Activated naive CD4-positive, alpha-beta T cell treated with anti-CD3 and anti-CD28 coated beads, Interleukin-2, amount 10 ng/mL, durations not matched to agents 5 hours and 36 hours (primary cell): Measurements from ENCODE around the gene TRAPPC3L. TPM values are rescaled to one million over a fixed set of nuclear protein-coding genes. Genes with fewer than 3 reads are reported as not detected.

Experiments
- total RNA-seq, 2 experiments: library from RNA; stranded (reverse); gene quantifications; one replicate each; pipeline ENCODE4 v1.2.3, GENCODE V29; 2021

Gene TRAPPC3L
- not detected for total RNA-seq

DNA sequence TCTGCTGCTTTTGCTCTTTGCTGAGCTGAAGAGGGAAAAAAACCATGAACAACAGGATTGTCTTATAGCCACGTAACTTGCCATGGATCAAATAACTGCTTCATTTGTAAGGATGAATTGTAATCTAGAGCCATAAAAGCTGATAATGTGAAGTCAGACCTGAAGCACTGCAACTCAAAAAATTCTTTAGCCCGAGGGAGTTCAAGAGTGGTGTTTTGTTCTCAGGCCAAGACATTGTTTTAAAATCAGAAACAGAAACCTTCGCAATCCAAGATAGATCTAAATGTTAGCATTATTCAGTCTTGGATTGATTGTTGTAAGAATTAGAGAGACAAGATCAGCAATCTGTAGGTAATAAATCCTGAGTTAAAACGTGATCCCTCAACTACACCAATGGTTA is at the start of gene TRAPPC3L:
TSS of gene TRAPPC3L (minus strand) at position 34 of the 400 bp plus-strand sequence. CDS start 170 bp downstream, outside the sequence.

DNA sequence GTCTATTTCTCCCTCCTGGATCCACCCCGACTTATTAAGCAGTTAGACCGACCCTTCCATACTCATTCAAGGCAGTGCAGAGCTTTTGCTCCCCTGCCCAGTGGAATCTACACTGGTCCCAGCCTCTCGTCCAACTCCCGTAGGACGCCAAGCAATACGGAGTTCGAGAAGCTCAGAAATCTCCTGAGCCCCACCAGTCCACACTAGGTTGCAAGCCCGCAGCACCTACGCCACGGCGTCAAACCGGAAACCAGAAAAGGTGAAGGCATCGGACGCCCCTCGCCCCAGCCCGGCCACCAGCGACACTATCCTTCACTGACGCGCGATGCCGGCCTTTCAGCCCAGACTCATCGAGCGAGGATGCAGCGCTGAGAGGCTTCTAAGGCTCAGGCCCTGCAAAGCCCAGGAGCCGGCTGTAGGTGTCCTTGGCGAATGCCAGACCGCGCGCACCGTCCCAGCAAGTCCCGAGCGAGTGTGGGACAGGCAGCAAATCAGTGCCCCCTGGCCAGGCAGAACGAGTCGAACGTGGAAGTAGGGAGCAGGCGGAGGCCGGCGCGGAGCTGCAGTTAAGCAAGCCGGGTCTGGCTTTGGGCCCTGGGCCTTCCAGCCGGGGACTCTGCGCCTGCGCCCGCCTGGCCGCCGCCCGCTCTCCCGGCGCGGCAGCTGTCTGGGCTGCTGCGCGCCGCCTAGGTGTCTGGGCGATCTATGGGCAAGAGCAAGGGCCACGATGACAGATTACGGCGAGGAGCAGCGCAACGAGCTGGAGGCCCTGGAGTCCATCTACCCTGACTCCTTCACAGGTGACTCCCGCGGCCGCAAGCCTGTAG is 25.6 kb upstream of the TRAPPC3L start, which contains the start of gene RWDD1:
TSS of gene RWDD1 (plus strand) at position 649 of the 827 bp plus-strand sequence. CDS start at position 728, 79 bp downstream.

DNA sequence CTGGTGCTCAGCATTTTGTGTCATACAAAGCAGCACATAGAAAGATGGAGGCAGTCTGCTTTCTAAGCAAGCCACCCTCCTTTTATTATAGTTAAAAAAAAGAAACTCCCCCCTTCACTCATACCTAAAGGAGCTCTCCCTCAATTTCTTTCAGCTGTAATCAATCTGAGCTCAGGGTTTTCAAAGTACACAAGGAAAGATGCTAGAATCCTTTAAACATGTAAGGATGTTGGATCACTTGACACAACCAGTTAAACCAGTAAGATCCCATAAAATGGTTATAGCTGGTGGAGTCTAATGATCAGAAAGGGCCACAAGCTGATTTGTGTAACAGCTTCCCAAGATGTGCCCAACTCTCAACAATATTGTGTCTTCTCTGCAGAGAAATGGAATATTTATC is 8.0 kb upstream of the TRAPPC3L start, which contains the start of gene CALHM4:
TSS of gene CALHM4 (plus strand) at position 301 of the 400 bp plus-strand sequence. CDS start at position 344, 43 bp downstream.

DNA sequence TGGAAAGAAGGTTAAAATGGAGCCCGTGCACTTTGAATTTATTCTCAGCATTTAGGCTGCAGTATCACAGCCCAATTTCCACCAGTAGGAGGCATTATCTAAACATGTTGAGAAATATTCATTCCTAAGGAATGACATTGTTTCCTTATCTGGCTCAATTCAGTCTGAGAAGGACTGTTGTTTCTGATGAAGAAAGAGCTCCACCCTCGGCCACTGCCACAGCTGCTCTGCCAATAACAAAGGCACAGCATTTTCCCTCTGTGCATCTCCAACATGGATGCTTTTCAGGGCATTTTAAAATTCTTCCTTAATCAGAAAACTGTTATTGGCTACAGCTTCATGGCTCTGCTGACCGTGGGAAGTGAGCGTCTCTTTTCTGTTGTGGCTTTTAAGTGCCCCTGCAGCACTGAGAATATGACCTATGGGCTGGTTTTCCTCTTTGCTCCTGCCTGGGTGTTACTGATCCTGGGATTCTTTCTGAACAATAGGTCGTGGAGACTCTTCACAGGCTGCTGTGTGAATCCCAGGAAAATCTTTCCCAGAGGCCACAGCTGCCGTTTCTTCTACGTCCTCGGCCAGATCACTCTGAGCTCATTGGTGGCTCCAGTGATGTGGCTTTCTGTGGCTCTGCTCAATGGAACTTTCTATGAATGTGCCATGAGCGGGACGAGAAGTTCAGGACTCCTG is 33.9 kb downstream of the TRAPPC3L start, which contains the start of gene CALHM5:
TSS of gene CALHM5 (plus strand) at position 216 of the 687 bp plus-strand sequence. CDS start at position 274, 58 bp downstream.

DNA sequence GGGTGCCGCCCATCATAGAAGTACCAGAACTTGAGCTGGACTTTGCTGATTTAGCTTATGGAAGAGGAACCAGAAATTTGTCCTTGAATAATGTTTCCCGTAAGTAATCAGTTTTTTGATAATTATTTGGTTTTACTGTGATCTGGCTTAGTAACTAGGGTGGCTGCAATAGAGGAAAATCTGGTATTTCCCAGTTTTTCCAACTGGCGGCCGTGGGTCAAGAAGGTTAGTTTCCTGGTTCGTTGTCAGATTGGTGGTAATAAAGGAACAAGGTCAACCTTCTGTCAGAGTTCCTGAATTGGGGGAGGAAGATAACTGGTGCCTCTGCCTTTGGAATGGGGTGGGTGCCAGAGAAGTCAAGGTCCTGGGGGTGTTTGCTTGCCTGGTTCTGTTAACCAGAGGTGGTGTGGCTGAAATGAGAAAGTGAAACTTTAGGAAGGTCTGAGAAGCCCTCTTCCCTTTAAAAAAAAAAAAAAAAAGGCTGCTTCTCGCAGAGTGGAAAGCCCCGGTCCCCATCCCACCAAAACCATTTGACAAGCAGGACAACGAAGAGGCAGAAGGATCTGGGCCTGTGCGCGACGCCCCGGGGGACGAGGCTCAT is 84.1 kb downstream of the TRAPPC3L start, which contains the start of gene CALHM6:
TSS of gene CALHM6 (plus strand) at position 45 of the 601 bp plus-strand sequence. CDS start at position 600, 555 bp downstream.

Other genes starting within 250 kb of the TRAPPC3L start
- 1 to 10 TPM; 2.2 to 2.6 TPM for gene DSE, start 174.7 kb downstream of the TRAPPC3L start, total RNA-seq
- gene CALHM6, start 84.3 kb downstream of the TRAPPC3L start, total RNA-seq, result 10 to 100 TPM; 15.8 to 15.9 TPM
- not detected for gene CALHM5, start 34.0 kb downstream of the TRAPPC3L start, total RNA-seq
- not detected for gene CALHM4, start 8.1 kb upstream of the TRAPPC3L start, total RNA-seq
- gene RWDD1, start 25.8 kb upstream of the TRAPPC3L start, total RNA-seq, result 10 to 100 TPM; 36.0 to 37.3 TPM
- gene RSPH4A, start 70.8 kb upstream of the TRAPPC3L start, total RNA-seq, result under 1 TPM; 0.23 to 0.24 TPM
- 10 to 100 TPM; 15.0 to 15.9 TPM for gene ZUP1, start 123.1 kb upstream of the TRAPPC3L start, total RNA-seq
- 10 to 100 TPM; 13.6 to 14.0 TPM for gene KPNA5, start 135.5 kb upstream of the TRAPPC3L start, total RNA-seq
- not detected for gene FAM162B, start 220.0 kb upstream of the TRAPPC3L start, total RNA-seq